Measurements from ENCODE around the gene EVA1A.

EVA1A gene

DNA sequence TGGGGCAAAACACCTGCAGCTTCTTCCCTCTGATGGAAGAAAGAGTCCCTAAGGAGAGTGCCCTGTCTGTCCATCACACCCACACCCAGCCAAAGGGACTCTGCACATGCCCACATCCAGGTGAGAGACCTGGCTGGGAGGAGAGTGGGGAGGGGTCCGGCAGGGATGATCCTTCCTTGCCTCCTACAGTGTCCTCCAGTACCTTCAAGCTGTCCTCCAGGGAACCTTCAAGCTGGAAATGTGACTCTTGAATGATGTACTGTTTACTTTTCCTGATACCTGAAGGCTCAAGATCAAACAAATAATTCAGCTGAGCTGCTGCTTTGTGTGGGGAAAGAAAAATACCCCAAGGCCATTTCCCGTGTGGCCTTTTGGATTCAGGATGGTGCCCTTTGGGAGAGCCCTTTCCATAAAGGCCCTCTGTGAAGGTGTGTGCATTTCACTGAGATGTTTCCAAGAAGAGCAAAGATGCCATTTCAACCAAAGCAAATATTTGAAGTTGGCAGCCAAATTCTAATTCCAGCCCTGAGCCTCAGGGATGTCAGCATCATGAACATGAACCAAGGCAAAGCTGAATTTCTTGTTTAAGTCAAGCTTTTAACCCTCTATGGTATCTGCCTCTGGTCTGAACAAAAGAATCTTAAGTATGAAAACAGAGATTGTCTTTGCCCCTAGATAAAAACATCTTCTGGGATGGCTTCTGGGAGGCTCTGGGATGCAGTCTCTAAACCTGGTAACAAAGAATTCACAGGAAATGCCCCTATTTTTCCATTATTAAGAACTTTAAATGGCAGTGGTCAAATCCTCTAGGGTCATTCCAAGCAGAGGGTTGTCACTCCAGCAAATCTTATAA is 11.1 kb downstream of the EVA1A start:
- no peak for DNase-seq (ENCODE audit: low read depth)
- no peak overlapping the region for H3K4me3 ChIP-seq (ENCODE audit: low read length)
- TF ChIP-seq, protein P1, sequence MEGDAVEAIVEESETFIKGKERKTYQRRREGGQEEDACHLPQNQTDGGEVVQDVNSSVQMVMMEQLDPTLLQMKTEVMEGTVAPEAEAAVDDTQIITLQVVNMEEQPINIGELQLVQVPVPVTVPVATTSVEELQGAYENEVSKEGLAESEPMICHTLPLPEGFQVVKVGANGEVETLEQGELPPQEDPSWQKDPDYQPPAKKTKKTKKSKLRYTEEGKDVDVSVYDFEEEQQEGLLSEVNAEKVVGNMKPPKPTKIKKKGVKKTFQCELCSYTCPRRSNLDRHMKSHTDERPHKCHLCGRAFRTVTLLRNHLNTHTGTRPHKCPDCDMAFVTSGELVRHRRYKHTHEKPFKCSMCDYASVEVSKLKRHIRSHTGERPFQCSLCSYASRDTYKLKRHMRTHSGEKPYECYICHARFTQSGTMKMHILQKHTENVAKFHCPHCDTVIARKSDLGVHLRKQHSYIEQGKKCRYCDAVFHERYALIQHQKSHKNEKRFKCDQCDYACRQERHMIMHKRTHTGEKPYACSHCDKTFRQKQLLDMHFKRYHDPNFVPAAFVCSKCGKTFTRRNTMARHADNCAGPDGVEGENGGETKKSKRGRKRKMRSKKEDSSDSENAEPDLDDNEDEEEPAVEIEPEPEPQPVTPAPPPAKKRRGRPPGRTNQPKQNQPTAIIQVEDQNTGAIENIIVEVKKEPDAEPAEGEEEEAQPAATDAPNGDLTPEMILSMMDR (conservative IDR thresholded peaks at IDR 0.05; ENCODE audit: low read length) = no peak

DNA sequence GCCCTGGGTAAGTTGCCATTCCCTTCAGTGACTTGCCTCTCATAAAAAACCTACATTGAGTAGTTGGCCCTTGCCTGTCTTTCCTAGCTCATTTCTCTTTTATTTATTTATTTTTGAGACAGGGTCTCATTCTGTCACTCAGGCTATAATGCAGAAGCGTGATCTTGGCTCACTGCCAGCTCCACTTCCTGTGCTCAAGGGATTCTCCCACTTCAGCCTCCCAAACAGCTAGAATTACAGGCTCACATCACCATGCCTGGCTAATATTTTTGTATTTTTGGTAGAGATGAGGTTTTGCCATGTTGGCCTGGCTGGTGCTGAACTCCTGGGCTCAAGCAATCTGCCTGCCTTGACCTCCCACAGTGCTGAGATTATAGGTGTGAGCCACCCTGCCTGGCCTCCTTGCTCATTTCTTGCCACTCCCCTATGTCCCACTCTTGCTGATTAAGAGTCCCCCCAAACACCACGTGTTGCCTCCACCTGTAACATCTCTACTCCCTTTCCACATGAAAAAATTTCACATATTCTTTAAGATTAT is 12.6 kb downstream of the EVA1A start:
- H3K4me3 ChIP-seq (ENCODE audit: low read length) = no peak overlapping the region

DNA sequence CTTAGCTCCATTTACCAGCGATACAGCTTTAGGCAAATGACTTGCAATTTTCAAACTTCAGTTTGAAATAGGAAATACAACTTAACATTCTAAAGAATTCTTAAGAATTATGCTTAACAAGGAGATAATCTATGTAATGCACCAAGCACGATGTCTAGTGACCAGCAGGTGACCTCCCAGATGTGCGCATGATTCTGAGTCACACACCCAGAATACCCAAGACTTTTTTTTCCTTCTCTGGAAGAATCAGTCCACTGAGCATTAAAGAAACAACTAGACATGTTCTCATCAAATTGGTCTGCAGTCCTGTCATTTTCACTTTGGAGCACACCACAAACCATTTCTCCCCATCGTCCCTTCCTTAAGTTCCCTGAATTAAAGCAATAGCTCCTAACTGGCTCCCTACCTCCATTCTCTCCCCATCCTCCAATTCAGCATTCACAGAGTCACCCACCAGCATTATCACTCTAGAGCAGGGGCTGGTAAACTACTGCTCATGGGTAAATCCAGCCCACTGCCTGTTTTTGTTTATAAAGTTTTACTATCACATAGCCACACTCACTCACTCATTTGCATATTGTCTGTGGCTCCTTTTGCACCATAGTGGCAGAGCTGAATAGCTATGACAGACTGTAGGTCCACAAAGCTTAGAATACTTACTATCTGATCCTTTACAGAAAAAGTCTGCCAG is 13.2 kb downstream of the EVA1A start:
- DNase-seq (ENCODE audit: low read depth) = peak; percentile 53

More for the DNA sequence above, 12.6 kb downstream of the EVA1A start:
- TF ChIP-seq, protein P1 (conservative IDR thresholded peaks at IDR 0.05; ENCODE audit: low read length) = no peak
- no peak for DNase-seq (ENCODE audit: low read depth)

DNA sequence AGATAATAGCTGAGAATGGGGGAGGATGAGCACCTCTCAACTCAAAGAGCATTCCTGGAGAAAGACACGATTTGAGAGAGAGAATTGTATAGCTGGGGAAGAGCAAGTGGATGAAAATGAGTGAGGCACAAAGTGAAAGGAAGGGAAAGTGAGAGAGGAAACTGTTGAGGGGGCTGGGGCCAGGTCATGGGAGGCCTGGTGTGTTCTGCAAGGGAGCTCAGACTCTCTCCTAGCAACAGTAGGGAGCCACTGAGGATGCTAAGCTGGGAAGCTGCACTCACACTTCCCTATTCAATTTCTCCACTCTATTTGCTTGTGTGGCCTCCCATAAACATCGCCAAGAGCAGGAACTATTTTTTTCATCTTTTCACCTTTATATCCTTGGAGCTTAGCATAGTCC is 14.8 kb downstream of the EVA1A start:
- no peak for DNase-seq (ENCODE audit: low read depth)
- H3K4me3 ChIP-seq (ENCODE audit: low read length) = no peak overlapping the region
- TF ChIP-seq, protein P1 (conservative IDR thresholded peaks at IDR 0.05; ENCODE audit: low read length) = no peak

More for the DNA sequence above, 13.2 kb downstream of the EVA1A start:
- no peak overlapping the region for H3K4me3 ChIP-seq (ENCODE audit: low read length)
- TF ChIP-seq, protein P1 (conservative IDR thresholded peaks at IDR 0.05; ENCODE audit: low read length) = no peak

DNA sequence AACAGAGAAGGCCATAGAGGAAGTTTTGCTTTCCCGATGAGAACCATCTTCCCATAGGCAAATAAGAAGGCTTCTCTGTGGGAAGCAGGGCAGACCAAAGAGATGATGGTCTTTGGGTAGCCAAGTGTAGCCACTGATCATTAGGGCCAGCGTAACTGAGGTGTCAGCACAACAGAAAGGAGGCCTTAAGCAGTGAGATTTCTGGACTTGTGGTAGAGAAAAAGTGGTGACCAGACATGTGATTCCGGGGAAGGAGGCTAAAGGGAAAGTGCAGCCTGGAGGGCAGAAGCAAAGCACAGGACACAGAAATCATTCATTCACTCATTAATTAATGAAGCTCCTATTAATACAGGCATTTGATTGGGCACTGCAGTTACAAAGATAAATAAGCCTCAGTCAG is 15.4 kb downstream of the EVA1A start:
- DNase-seq (ENCODE audit: low read depth) = no peak
- TF ChIP-seq, protein P1 (conservative IDR thresholded peaks at IDR 0.05; ENCODE audit: low read length) = no peak
- H3K4me3 ChIP-seq (ENCODE audit: low read length) = no peak overlapping the region

DNA sequence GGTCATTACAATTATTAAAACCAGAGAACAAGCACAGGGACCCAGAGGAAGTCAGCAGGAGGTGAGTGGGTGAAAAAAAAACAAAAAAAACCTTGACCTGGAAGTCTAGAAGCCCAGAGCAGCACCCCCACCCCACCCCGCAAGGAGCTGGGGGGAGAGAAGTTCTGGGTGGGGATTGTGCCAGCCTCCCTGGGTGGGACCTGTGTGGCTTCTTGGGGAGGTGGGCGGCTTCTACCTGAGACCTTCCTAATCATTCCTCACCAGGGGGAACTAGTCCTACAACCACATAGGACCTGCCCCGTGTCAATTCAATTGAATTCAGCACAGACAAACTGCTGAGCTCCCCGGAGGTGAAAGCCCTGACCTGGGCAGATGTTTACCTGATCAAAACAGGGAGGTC is 17.3 kb downstream of the EVA1A start:
- DNase-seq (ENCODE audit: low read depth) = no peak
- TF ChIP-seq, protein P1 (conservative IDR thresholded peaks at IDR 0.05; ENCODE audit: low read length) = no peak
- no peak overlapping the region for H3K4me3 ChIP-seq (ENCODE audit: low read length)
